Right forelimb (tissue), 1 donor: ENCODE measurements around the gene PIGV.

Experiments
- DNase-seq: peaks from one replicate; pipeline ENCODE4 v3.0.0-alpha.2; 2018

PIGV gene

GRCh38 chr1:26787706-26788514 is at the start of gene PIGV:
Gene PIGV (plus strand): TSS chr1:26787950. CDS start chr1:26790816, 2,866 bp downstream.
- peak; percentile 96 for DNase-seq

GRCh38 chr1:26739329-26739914 is 48.3 kb upstream of the PIGV start:
- no peak for DNase-seq

- no peak for DNase-seq
Observed at GRCh38 chr1:26740023-26740634, 47.6 kb upstream of the PIGV start.

GRCh38 chr1:26740952-26741351 is 46.8 kb upstream of the PIGV start:
- no peak for DNase-seq

- DNase-seq = no peak
Observed at GRCh38 chr1:26743426-26744059, 44.2 kb upstream of the PIGV start.

GRCh38 chr1:26744075-26744959 is 43.4 kb upstream of the PIGV start:
- DNase-seq = peak; percentile 49

GRCh38 chr1:26745191-26745590 is 42.6 kb upstream of the PIGV start:
- DNase-seq = no peak

- DNase-seq = no peak
Observed at GRCh38 chr1:26747048-26747447, 40.7 kb upstream of the PIGV start.

- no peak for DNase-seq
Observed at GRCh38 chr1:26748351-26748750, 39.4 kb upstream of the PIGV start.

GRCh38 chr1:26749458-26749857 is 38.3 kb upstream of the PIGV start:
- DNase-seq = no peak

GRCh38 chr1:26750428-26750827 is 37.3 kb upstream of the PIGV start:
- no peak for DNase-seq

- DNase-seq = no peak
Observed at GRCh38 chr1:26752519-26752918, 35.2 kb upstream of the PIGV start.

- no peak for DNase-seq
Observed at GRCh38 chr1:26754086-26754874, 33.5 kb upstream of the PIGV start.

GRCh38 chr1:26758358-26758757 is 29.4 kb upstream of the PIGV start:
- DNase-seq = no peak

GRCh38 chr1:26759531-26759930 is 28.2 kb upstream of the PIGV start:
- DNase-seq = no peak

- no peak for DNase-seq
Observed at GRCh38 chr1:26761217-26761616, 26.5 kb upstream of the PIGV start.

- no peak for DNase-seq
Observed at GRCh38 chr1:26767714-26768113, 20.0 kb upstream of the PIGV start.

GRCh38 chr1:26768755-26769154 is 19.0 kb upstream of the PIGV start:
- no peak for DNase-seq

- no peak for DNase-seq
Observed at GRCh38 chr1:26771285-26771642, 16.5 kb upstream of the PIGV start.

GRCh38 chr1:26771643-26772321 is 16.0 kb upstream of the PIGV start:
- DNase-seq = no peak

- no peak for DNase-seq
Observed at GRCh38 chr1:26772687-26773086, 15.1 kb upstream of the PIGV start.
